MM.1S (cell line): ENCODE data around the gene ZNF575.

Source experiments
- DNase-seq: peaks from one replicate; pipeline ENCODE4 v3.0.0-alpha.2; 2015
- H2AFZ ChIP-seq: fragments of 300-600 bp; sonication (generic); 2 replicates; pipeline ENCODE4 v1.6.0; 2016; ENCODE audit warnings: antibody characterized with exemption, low read length
- H3F3A ChIP-seq: fragments of 300-600 bp; sonication (generic); 2 replicates; pipeline ENCODE4 v1.6.1; 2016; ENCODE audit warnings: mild to moderate bottlenecking, antibody characterized with exemption, low read length, moderate library complexity, mixed read lengths; ENCODE audit not compliant: insufficient read depth
- H3K27ac ChIP-seq: fragments of 300-600 bp; sonication (generic); 2 replicates; pipeline ENCODE4 v1.5.1; 2016; ENCODE audit warnings: mild to moderate bottlenecking, low read length
- H3K27me3 ChIP-seq: fragments of 300-600 bp; sonication (generic); replicated peaks from 2 replicates; pipeline ENCODE4 v1.6.0; 2016; ENCODE audit warnings: low read length; ENCODE audit not compliant: insufficient read depth
- H3K36me3 ChIP-seq: fragments of 300-600 bp; sonication (generic); replicated peaks from 2 replicates; pipeline ENCODE4 v1.6.1; 2016; ENCODE audit warnings: mild to moderate bottlenecking, low read length, mixed read lengths; ENCODE audit not compliant: insufficient read depth
- H3K4me1 ChIP-seq: fragments of 300-600 bp; sonication (generic); 2 replicates; pipeline ENCODE4 v1.6.1; 2016; ENCODE audit warnings: low read length, mixed read lengths
- H3K4me2 ChIP-seq: fragments of 300-600 bp; sonication (generic); 2 replicates; pipeline ENCODE4 v1.6.0; 2016; ENCODE audit warnings: low read depth, low read length
- H3K4me3 ChIP-seq: fragments of 300-600 bp; sonication (generic); 2 replicates; pipeline ENCODE4 v1.5.1; 2016; ENCODE audit warnings: low read length, mixed read lengths
- H3K79me2 ChIP-seq: fragments of 300-600 bp; sonication (generic); 2 replicates; pipeline ENCODE4 v1.6.1; 2016; ENCODE audit warnings: mixed run types, low read length, mixed read lengths
- H3K9ac ChIP-seq: fragments of 300-600 bp; sonication (generic); 2 replicates; pipeline ENCODE4 v1.6.1; 2016; ENCODE audit warnings: low read length, mixed read lengths
- H3K9me2 ChIP-seq: fragments of 300-600 bp; sonication (generic); replicated peaks from 2 replicates; pipeline ENCODE4 v1.6.1; 2016; ENCODE audit warnings: mild to moderate bottlenecking, low read length, mixed read lengths; ENCODE audit not compliant: insufficient read depth
- H3K9me3 ChIP-seq: fragments of 300-600 bp; sonication (generic); replicated peaks from 2 replicates; pipeline ENCODE4 v1.6.1; 2016; ENCODE audit warnings: mild to moderate bottlenecking, low read length, mixed read lengths; ENCODE audit not compliant: insufficient read depth
- H4K20me1 ChIP-seq: fragments of 300-600 bp; sonication (generic); 2 replicates; pipeline ENCODE4 v1.6.1; 2016; ENCODE audit warnings: mild to moderate bottlenecking, low read length, moderate library complexity, mixed read lengths; ENCODE audit not compliant: insufficient read depth
- EZH2 ChIP-seq: fragments of 300-600 bp; sonication (generic); optimal IDR thresholded peaks from 2 replicates; pipeline ENCODE3; 2017; ENCODE audit warnings: low read depth, mild to moderate bottlenecking, antibody characterized with exemption, low read length, mixed read lengths
- EZH2phosphoT487 ChIP-seq: fragments of 300-600 bp; sonication (generic); IDR thresholded peaks from 2 replicates; pipeline ENCODE4 v1.6.1; 2018; ENCODE audit warnings: antibody characterized with exemption, low read length
- TF ChIP-seq, protein P1 (sequence below): fragments of 300-600 bp; sonication (generic); IDR thresholded peaks from 2 replicates; pipeline ENCODE4 v1.5.1; 2016; ENCODE audit warnings: antibody characterized with exemption, low read length, mixed read lengths

Gene ZNF575

DNA sequence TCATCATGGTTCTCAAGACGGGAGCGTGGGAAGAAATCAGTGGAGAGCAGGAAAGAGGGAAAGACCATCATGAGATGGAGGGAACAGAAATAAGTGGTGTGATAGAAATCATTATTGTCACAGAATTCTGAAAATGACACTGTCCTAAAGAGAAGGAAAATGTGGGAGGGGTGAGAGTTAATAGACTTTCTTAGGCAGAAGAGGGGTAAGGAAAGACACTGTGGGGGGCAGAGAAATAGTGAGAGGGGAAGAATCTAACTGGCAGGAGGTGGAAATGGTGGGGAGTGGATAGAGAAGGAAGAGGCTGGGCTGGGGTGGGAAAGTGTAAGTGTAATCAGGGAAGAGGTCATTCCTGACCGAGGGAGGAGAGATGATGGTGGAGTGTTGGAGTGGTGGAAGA lies 45.8 kb downstream of the ZNF575 start:
- H3K79me2 ChIP-seq = peaks cover 11% of the 10 kb centered on the region
- no peak overlapping the region for H3K4me3 ChIP-seq
- H3K9ac ChIP-seq = no peak overlapping the region

DNA sequence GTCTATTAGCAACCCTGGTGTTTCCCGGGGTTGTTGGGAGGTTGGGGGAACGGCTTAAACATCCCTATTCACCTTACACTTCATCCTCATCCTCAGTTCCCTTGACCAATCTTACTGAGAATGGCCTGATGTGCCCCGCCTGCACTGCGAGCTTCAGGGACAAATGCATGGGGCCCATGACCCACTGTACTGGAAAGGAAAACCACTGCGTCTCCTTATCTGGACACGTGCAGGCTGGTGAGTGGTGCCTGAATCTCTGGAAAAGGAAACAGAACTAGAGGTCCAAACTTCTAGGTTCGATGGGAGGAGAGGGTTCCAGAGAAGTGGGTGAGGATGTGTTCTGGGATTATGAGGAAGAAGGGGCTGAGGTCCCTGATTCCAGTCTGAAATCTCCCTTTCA lies 48.5 kb downstream of the ZNF575 start:
- no peak overlapping the region for H2AFZ ChIP-seq
- H3K4me2 ChIP-seq = no peak overlapping the region
- no peak overlapping the region for H3K9ac ChIP-seq

More for the DNA sequence above, 45.8 kb downstream of the ZNF575 start:
- no peak overlapping the region for H3K4me2 ChIP-seq
- H3K9me2 ChIP-seq = no peaks in the 10 kb centered on the region
- H3K27me3 ChIP-seq = peaks cover 19% of the 10 kb centered on the region; the same call in 1 of the 2 replicates
- TF ChIP-seq EZH2phosphoT487 = no peak
- TF ChIP-seq, protein P1, sequence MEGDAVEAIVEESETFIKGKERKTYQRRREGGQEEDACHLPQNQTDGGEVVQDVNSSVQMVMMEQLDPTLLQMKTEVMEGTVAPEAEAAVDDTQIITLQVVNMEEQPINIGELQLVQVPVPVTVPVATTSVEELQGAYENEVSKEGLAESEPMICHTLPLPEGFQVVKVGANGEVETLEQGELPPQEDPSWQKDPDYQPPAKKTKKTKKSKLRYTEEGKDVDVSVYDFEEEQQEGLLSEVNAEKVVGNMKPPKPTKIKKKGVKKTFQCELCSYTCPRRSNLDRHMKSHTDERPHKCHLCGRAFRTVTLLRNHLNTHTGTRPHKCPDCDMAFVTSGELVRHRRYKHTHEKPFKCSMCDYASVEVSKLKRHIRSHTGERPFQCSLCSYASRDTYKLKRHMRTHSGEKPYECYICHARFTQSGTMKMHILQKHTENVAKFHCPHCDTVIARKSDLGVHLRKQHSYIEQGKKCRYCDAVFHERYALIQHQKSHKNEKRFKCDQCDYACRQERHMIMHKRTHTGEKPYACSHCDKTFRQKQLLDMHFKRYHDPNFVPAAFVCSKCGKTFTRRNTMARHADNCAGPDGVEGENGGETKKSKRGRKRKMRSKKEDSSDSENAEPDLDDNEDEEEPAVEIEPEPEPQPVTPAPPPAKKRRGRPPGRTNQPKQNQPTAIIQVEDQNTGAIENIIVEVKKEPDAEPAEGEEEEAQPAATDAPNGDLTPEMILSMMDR = no peak
- TF ChIP-seq EZH2 = no peak
- no peak overlapping the region for H2AFZ ChIP-seq
- no peaks in the 10 kb centered on the region for H4K20me1 ChIP-seq
- H3K27ac ChIP-seq = no peak overlapping the region
- H3K4me1 ChIP-seq = peaks cover 4% of the 10 kb centered on the region; the same call in 1 of the 2 replicates
- DNase-seq = no peak
- H3K36me3 ChIP-seq = no peaks in the 10 kb centered on the region
- no peaks in the 10 kb centered on the region for H3K9me3 ChIP-seq
- no peaks in the 10 kb centered on the region for H3F3A ChIP-seq

DNA sequence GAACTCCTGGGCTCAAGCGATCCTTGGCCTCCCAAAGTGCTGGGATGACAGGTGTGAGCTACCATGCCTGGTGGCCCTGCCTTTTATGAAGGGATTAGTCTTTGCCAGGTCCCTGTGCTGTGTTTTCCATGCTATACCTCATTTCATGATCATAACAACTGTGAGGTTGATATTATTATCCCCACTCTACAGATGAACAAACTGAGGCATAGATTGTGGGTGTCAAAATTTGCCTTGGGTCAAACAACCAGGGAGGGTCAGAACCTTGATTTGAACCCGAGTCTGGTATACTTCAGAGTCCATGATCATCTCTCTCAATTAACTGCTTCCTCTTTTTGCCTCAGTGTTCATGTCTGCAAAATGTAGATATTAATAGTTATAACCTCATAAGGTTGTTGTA lies 49.5 kb downstream of the ZNF575 start:
- Histone ChIP-seq H3K36me3 (no peaks in the 10 kb centered on the region), H2AFZ (no peak overlapping the region), H3K4me3 (no peak overlapping the region), H3K4me1 (no peaks in the 10 kb centered on the region), H3K27ac (no peak overlapping the region), H3F3A (no peaks in the 10 kb centered on the region), H3K4me2 (no peak overlapping the region), H3K27me3 (peaks cover 9% of the 10 kb centered on the region; the same call in 1 of the 2 replicates), H3K9me3 (no peaks in the 10 kb centered on the region), H3K9me2 (no peaks in the 10 kb centered on the region), H3K9ac (no peak overlapping the region), H3K79me2 (no peaks in the 10 kb centered on the region), H4K20me1 (no peaks in the 10 kb centered on the region)
- no peak for DNase-seq
- TF ChIP-seq EZH2 (no peak), EZH2phosphoT487 (no peak)
- TF ChIP-seq, protein P1 = no peak

More for the DNA sequence above, 48.5 kb downstream of the ZNF575 start:
- no peak for DNase-seq
- no peaks in the 10 kb centered on the region for H3K9me3 ChIP-seq
- TF ChIP-seq EZH2 (no peak), EZH2phosphoT487 (no peak)
- TF ChIP-seq, protein P1 = no peak
- no peaks in the 10 kb centered on the region for H4K20me1 ChIP-seq
- H3K9me2 ChIP-seq = no peaks in the 10 kb centered on the region
- H3K4me3 ChIP-seq = no peak overlapping the region
- no peaks in the 10 kb centered on the region for H3K79me2 ChIP-seq
- H3K27ac ChIP-seq = no peak overlapping the region
- H3K36me3 ChIP-seq = no peaks in the 10 kb centered on the region
- H3K4me1 ChIP-seq = no peaks in the 10 kb centered on the region
- no peaks in the 10 kb centered on the region for H3F3A ChIP-seq
- H3K27me3 ChIP-seq = peaks cover 16% of the 10 kb centered on the region; the same call in 1 of the 2 replicates
